Upper lobe of left lung (tissue), 6 donors: ENCODE data around the gene ENDOV. TPM values are rescaled to one million over a fixed set of nuclear protein-coding genes. Genes with fewer than 3 reads are reported as not detected.

Experiments
- ATAC-seq, 2 donors: fragments of 200-7000 bp; cut with Tn5 transposase; one replicate each; pipeline ENCODE4 v1.9.1; 2022; ENCODE audit warnings: mild to moderate bottlenecking in 2 of 2, moderate library complexity in 2 of 2; ENCODE audit not compliant: low FRiP score in 2 of 2
- DNase-seq, 2 donors: peaks; one replicate each; pipeline ENCODE4 v3.0.0-alpha.2; 2019 to 2020
- H3K27ac ChIP-seq, 4 donors: fragments of 200-600 bp; sonication (generic); one replicate each; pipeline ENCODE4 v1.5.1; 2016 to 2019
- H3K27me3 ChIP-seq, 4 donors: fragments of 200-600 bp; sonication (generic); one replicate each; pipeline ENCODE4 v1.5.1; 2017 to 2019
- H3K36me3 ChIP-seq, 4 donors: fragments of 200-600 bp; sonication (generic); one replicate each; pipeline ENCODE4 v1.5.1; 2016 to 2019
- H3K4me1 ChIP-seq, 4 donors: fragments of 200-600 bp; sonication (generic); one replicate each; pipeline ENCODE4 v1.5.1; 2018 to 2019
- H3K4me3 ChIP-seq, 4 donors: fragments of 200-600 bp; sonication (generic); one replicate each; pipeline ENCODE4 v1.5.1; 2017 to 2019; ENCODE audit warnings: mild to moderate bottlenecking in 2 of 4, moderate library complexity in 1 of 4
- H3K9me3 ChIP-seq, 4 donors: fragments of 200-600 bp; sonication (generic); one replicate each; pipeline ENCODE4 v1.5.1; 2018 to 2019
- CTCF ChIP-seq, 6 experiments: fragments of 450-650 bp in 4 of 6; fragments of 200-600 bp in 2 of 6; sonication (generic) in 2 of 6; IDR thresholded peaks; one replicate each; pipeline ENCODE4 v1.5.1; 2016 to 2019; ENCODE audit warnings: antibody characterized with exemption in 6 of 6
- EP300 ChIP-seq, 4 donors: sonication (generic); formaldehyde crosslinking; IDR thresholded peaks; one replicate each; pipeline ENCODE4 v1.5.1; 2017; ENCODE audit warnings: antibody characterized with exemption in 4 of 4, control low read depth in 2 of 4
- POLR2A ChIP-seq, 4 donors: fragments of 450-650 bp; IDR thresholded peaks; one replicate each; pipeline ENCODE4 v1.5.1; 2016 to 2017; ENCODE audit warnings: antibody characterized with exemption in 4 of 4, mild to moderate bottlenecking in 2 of 4
- POLR2AphosphoS5 ChIP-seq, 2 donors: sonication (generic); formaldehyde crosslinking; IDR thresholded peaks; one replicate each; pipeline ENCODE4 v1.5.1; 2017; ENCODE audit warnings: antibody characterized with exemption in 2 of 2
- WGBS, 2 donors: methylation state at CpG; one replicate each; pipeline ENCODE4 v1.1.5; 2017 to 2018; 5-methylcytosine and 5-hydroxymethylcytosine counted together
- total RNA-seq, 6 donors: library from RNA; depleted of rRNA in 4 of 6; stranded (reverse); fragments of >200 nt in 4 of 6; gene quantifications; one replicate each; pipeline versions ENCODE4 v1.1.0 to v1.2.1, GENCODE V29; 2016 to 2021
- donor health status: DM: no; HTN: no; CAD: no; lungs with moderate emphysema.
- donor health status: DM: no; HTN: yes; CAD: no; lungs with severe emphysema.

The ENDOV gene
- total RNA-seq, 6 donors from 2014 or later = 16.7 to 93.2 (median 25.6) TPM

- no peak overlapping the region for H3K4me3 ChIP-seq
- no peaks in the 10 kb centered on the region for H3K4me1 ChIP-seq
- no peak overlapping the region for H3K27ac ChIP-seq
- WGBS, 2 donors = 49 to 65% methylated on average over 4 to 14 of the region's 14 CpGs
- no peaks in the 10 kb centered on the region for H3K9me3 ChIP-seq
- ATAC-seq (no peak), DNase-seq (peak in 1 of 2 donors; percentile 77)
- no peaks in the 10 kb centered on the region for H3K36me3 ChIP-seq
- no peaks in the 10 kb centered on the region for H3K27me3 ChIP-seq
- TF ChIP-seq POLR2AphosphoS5 (IDR thresholded peaks at IDR 0.05) = no peak
- TF ChIP-seq POLR2A (IDR thresholded peaks at IDR 0.05) = no peak
- TF ChIP-seq CTCF (IDR thresholded peaks at IDR 0.05) = no peak
- TF ChIP-seq EP300 (IDR thresholded peaks at IDR 0.05) = no peak
Measured at GRCh38 chr17:80441133-80441578, 26.2 kb downstream of the ENDOV start.

GRCh38 chr17:80441598-80442322 lies 26.8 kb downstream of the ENDOV start:
- no peaks in the 10 kb centered on the region for H3K9me3 ChIP-seq
- no peak for TF ChIP-seq CTCF (IDR thresholded peaks at IDR 0.05)
- TF ChIP-seq POLR2AphosphoS5 (IDR thresholded peaks at IDR 0.05) = no peak
- no peak for TF ChIP-seq EP300 (IDR thresholded peaks at IDR 0.05)
- no peak for TF ChIP-seq POLR2A (IDR thresholded peaks at IDR 0.05)
- ATAC-seq (no peak), DNase-seq (peak in 1 of 2 donors; percentile 55)
- 87 to 92% methylated on average over 9 to 14 of the region's 14 CpGs for WGBS, 2 donors
- no peak overlapping the region for H3K4me3 ChIP-seq
- no peak overlapping the region for H3K27ac ChIP-seq
- H3K36me3 ChIP-seq = no peaks in the 10 kb centered on the region
- no peaks in the 10 kb centered on the region for H3K4me1 ChIP-seq
- H3K27me3 ChIP-seq = no peaks in the 10 kb centered on the region

GRCh38 chr17:80442323-80442659 lies 27.3 kb downstream of the ENDOV start:
- Histone ChIP-seq H3K36me3 (no peaks in the 10 kb centered on the region), H3K27me3 (no peaks in the 10 kb centered on the region), H3K9me3 (no peaks in the 10 kb centered on the region), H3K4me1 (no peaks in the 10 kb centered on the region), H3K27ac (no peak overlapping the region), H3K4me3 (no peak overlapping the region)
- WGBS, 2 donors = 86% methylated on average over 12 of the region's 12 CpGs
- no peak for TF ChIP-seq POLR2A (IDR thresholded peaks at IDR 0.05)
- peak in 1 of 2 donors; percentile 50 for DNase-seq
- ATAC-seq = no peak

- TF ChIP-seq POLR2A (IDR thresholded peaks at IDR 0.05) (no peak), EP300 (IDR thresholded peaks at IDR 0.05) (no peak)
- Histone ChIP-seq H3K36me3 (no peaks in the 10 kb centered on the region), H3K4me3 (no peak overlapping the region), H3K9me3 (no peaks in the 10 kb centered on the region), H3K27ac (no peak overlapping the region), H3K4me1 (no peaks in the 10 kb centered on the region), H3K27me3 (no peaks in the 10 kb centered on the region)
- no peak for ATAC-seq
- no peak for DNase-seq
- 92 to 95% methylated on average over 4 of the region's 4 CpGs for WGBS, 2 donors
Measured at GRCh38 chr17:80442764-80443163, 27.8 kb downstream of the ENDOV start.

- no peaks in the 10 kb centered on the region for H3K4me1 ChIP-seq
Measured at GRCh38 chr17:80443498-80443897, 28.5 kb downstream of the ENDOV start.

More at GRCh38 chr17:80443498-80443897, 28.5 kb downstream of the ENDOV start:
- H3K4me3 ChIP-seq = no peak overlapping the region
- ATAC-seq = no peak
- no peaks in the 10 kb centered on the region for H3K36me3 ChIP-seq
- TF ChIP-seq POLR2AphosphoS5 (IDR thresholded peaks at IDR 0.05) (no peak), POLR2A (IDR thresholded peaks at IDR 0.05) (no peak), EP300 (IDR thresholded peaks at IDR 0.05) (no peak), CTCF (IDR thresholded peaks at IDR 0.05) (no peak)
- H3K9me3 ChIP-seq = no peaks in the 10 kb centered on the region
- no peak overlapping the region for H3K27ac ChIP-seq
- 53 to 70% methylated on average over 5 to 11 of the region's 12 CpGs for WGBS, 2 donors
- peak in 1 of 2 donors; percentile 69 for DNase-seq
- H3K27me3 ChIP-seq = no peaks in the 10 kb centered on the region
